GM18861 (cell line): Measurements from ENCODE around the gene ARSG.
"Not testable (repeated sequence)": the region's sequence is repeated elsewhere in the genome, so short reads cannot be mapped to it uniquely, and the experiment has no call there.

Source experiments
- ATAC-seq: cut with Tn5 transposase; IDR thresholded peaks from one replicate; pipeline ENCODE4 v1.9.1; 2021; ENCODE audit not compliant: unreplicated experiment

Gene ARSG

GRCh38 chr17:68391561-68392268, 100.4 kb downstream of the ARSG start:
- no peak for ATAC-seq

GRCh38 chr17:68394608-68395331, 103.5 kb downstream of the ARSG start:
- ATAC-seq = no peak

- ATAC-seq = no peak
These were observed 105.2 kb downstream of the ARSG start for GRCh38 chr17:68396226-68397107.

GRCh38 chr17:68397108-68397536, 105.8 kb downstream of the ARSG start:
- no peak for ATAC-seq

GRCh38 chr17:68398691-68399637, 107.7 kb downstream of the ARSG start:
- ATAC-seq = peak; percentile 60

- no peak for ATAC-seq
These were observed 108.5 kb downstream of the ARSG start for GRCh38 chr17:68399638-68400403.

- ATAC-seq = no peak
These were observed 109.1 kb downstream of the ARSG start for GRCh38 chr17:68400404-68400735.

GRCh38 chr17:68401288-68401687, 110.0 kb downstream of the ARSG start:
- no peak for ATAC-seq

GRCh38 chr17:68403122-68403521, 111.8 kb downstream of the ARSG start:
- no peak for ATAC-seq

GRCh38 chr17:68403837-68404236, 112.5 kb downstream of the ARSG start:
- not testable (repeated sequence) for ATAC-seq

- not testable (repeated sequence) for ATAC-seq
These were observed 116.4 kb downstream of the ARSG start for GRCh38 chr17:68407656-68408055.

GRCh38 chr17:68413597-68414560, 122.6 kb downstream of the ARSG start:
- ATAC-seq = not testable (repeated sequence)

- ATAC-seq = not testable (repeated sequence)
These were observed 123.6 kb downstream of the ARSG start for GRCh38 chr17:68414901-68415300.

GRCh38 chr17:68417317-68417716, 126.0 kb downstream of the ARSG start:
- no peak for ATAC-seq

GRCh38 chr17:68418876-68419275, 127.6 kb downstream of the ARSG start:
- ATAC-seq = no peak

GRCh38 chr17:68420065-68420464, 128.8 kb downstream of the ARSG start:
- no peak for ATAC-seq

GRCh38 chr17:68421486-68421885, 130.2 kb downstream of the ARSG start:
- ATAC-seq = no peak

GRCh38 chr17:68422821-68423220, 131.5 kb downstream of the ARSG start:
- ATAC-seq = no peak

- no peak for ATAC-seq
These were observed 132.0 kb downstream of the ARSG start for GRCh38 chr17:68423251-68423650.
